Left ventricle myocardium inferior (tissue), 1 donor: ENCODE data around the gene MTO1. TPM values are rescaled to one million over a fixed set of nuclear protein-coding genes. Genes with fewer than 3 reads are reported as not detected.
"Not testable (repeated sequence)": the region's sequence is repeated elsewhere in the genome, so short reads cannot be mapped to it uniquely, and the experiment has no call there.

Experiments used
- DNase-seq: peaks from one replicate; pipeline ENCODE4 v3.0.0-alpha.2; 2020
- H3K27ac ChIP-seq: fragments of 200-600 bp; replicated peaks from 2 replicates; pipeline ENCODE4 v1.8.0; 2021
- H3K27me3 ChIP-seq: fragments of 200-600 bp; 2 replicates; pipeline ENCODE4 v1.8.0; 2021; ENCODE audit warnings: low read depth
- H3K36me3 ChIP-seq: fragments of 200-600 bp; 2 replicates; pipeline ENCODE4 v1.8.0; 2021
- H3K4me1 ChIP-seq: fragments of 200-600 bp; 2 replicates; pipeline ENCODE4 v1.8.0; 2021
- H3K4me3 ChIP-seq: fragments of 200-600 bp; 2 replicates; pipeline ENCODE4 v1.8.0; 2021; ENCODE audit warnings: mild to moderate bottlenecking, moderate library complexity
- H3K9me3 ChIP-seq: fragments of 200-600 bp; replicated peaks from 2 replicates; pipeline ENCODE4 v1.8.0; 2021
- CTCF ChIP-seq: fragments of 200-600 bp; IDR thresholded peaks from 2 replicates; pipeline ENCODE4 v1.8.0; 2021; ENCODE audit warnings: antibody characterized with exemption, mild to moderate bottlenecking, borderline replicate concordance
- intact Hi-C: fragments of 100-400 bp; cut with micrococcal nuclease; formaldehyde crosslinking; loops from one replicate; pipeline ENCODE4 v1.11.0; 2022
- total RNA-seq: library from RNA; stranded (reverse); fragmentation: NEBNext Ultra II Directional; extraction: Animal tissue kit (Norgen Biotek cat#: 25700); gene quantifications from one replicate; pipeline ENCODE4 v1.2.1, GENCODE V29; 2021
- donor health status: DM: no; HTN: yes; CAD: no; lungs with severe emphysema.

The MTO1 gene
- total RNA-seq, 1 donor from 2014 or later, result 30.4 TPM

- Histone ChIP-seq H3K36me3 (no peaks in the 10 kb centered on the region), H3K27ac (no peak overlapping the region), H3K4me3 (no peak overlapping the region), H3K4me1 (no peaks in the 10 kb centered on the region), H3K27me3 (no peaks in the 10 kb centered on the region), H3K9me3 (no peaks in the 10 kb centered on the region)
- intact Hi-C loops, result no loop called here
- TF ChIP-seq CTCF, result no peak
- no peak for DNase-seq
These were observed 76.7 kb downstream of the MTO1 start for GRCh38 chr6:73538116-73538779.

- DNase-seq, intact Hi-C loops, H3K4me3 ChIP-seq, H3K36me3 ChIP-seq, H3K27ac ChIP-seq, H3K4me1 ChIP-seq, H3K27me3 ChIP-seq, H3K9me3 ChIP-seq: not testable (repeated sequence)
These were observed 80.9 kb downstream of the MTO1 start for GRCh38 chr6:73542481-73542880.

GRCh38 chr6:73542891-73543290 lies 81.4 kb downstream of the MTO1 start:
- DNase-seq, result no peak
- H3K36me3 ChIP-seq, result no peaks in the 10 kb centered on the region
- H3K27me3 ChIP-seq, result peaks cover 4% of the 10 kb centered on the region
- TF ChIP-seq CTCF, result no peak
- H3K9me3 ChIP-seq, result no peaks in the 10 kb centered on the region
- no peak overlapping the region for H3K4me3 ChIP-seq
- no peak overlapping the region for H3K27ac ChIP-seq
- intact Hi-C loops, result no loop called here
- no peaks in the 10 kb centered on the region for H3K4me1 ChIP-seq

GRCh38 chr6:73547036-73547435 lies 85.5 kb downstream of the MTO1 start:
- H3K27me3 ChIP-seq, result peaks cover 8% of the 10 kb centered on the region
- H3K9me3 ChIP-seq, result no peaks in the 10 kb centered on the region
- no peak for DNase-seq
- H3K4me1 ChIP-seq, result no peaks in the 10 kb centered on the region
- intact Hi-C loops, result no loop called here
- H3K27ac ChIP-seq, result no peak overlapping the region
- H3K36me3 ChIP-seq, result no peaks in the 10 kb centered on the region
- TF ChIP-seq CTCF, result no peak
- H3K4me3 ChIP-seq, result no peak overlapping the region

GRCh38 chr6:73548458-73549446 lies 87.2 kb downstream of the MTO1 start:
- no peak for DNase-seq

GRCh38 chr6:73551115-73551514 lies 89.6 kb downstream of the MTO1 start:
- DNase-seq, H3K4me3 ChIP-seq, H3K9me3 ChIP-seq, H3K36me3 ChIP-seq, H3K27ac ChIP-seq, H3K4me1 ChIP-seq, intact Hi-C loops: not testable (repeated sequence)
- H3K27me3 ChIP-seq, result peaks cover 15% of the 10 kb centered on the region

More at GRCh38 chr6:73548458-73549446, 87.2 kb downstream of the MTO1 start:
- TF ChIP-seq CTCF, result no peak
- Histone ChIP-seq H3K36me3 (no peaks in the 10 kb centered on the region), H3K4me1 (no peaks in the 10 kb centered on the region), H3K4me3 (no peak overlapping the region), H3K27me3 (peaks cover 19% of the 10 kb centered on the region), H3K27ac (no peak overlapping the region), H3K9me3 (no peaks in the 10 kb centered on the region)
- intact Hi-C loops, result no loop called here

GRCh38 chr6:73555380-73555949 lies 93.9 kb downstream of the MTO1 start:
- H3K27ac ChIP-seq, intact Hi-C loops, H3K4me1 ChIP-seq, H3K9me3 ChIP-seq, DNase-seq, H3K4me3 ChIP-seq, H3K36me3 ChIP-seq: not testable (repeated sequence)
- H3K27me3 ChIP-seq, result peaks cover 31% of the 10 kb centered on the region
